Measurements from ENCODE around the gene OR4D2. TPM values are rescaled to one million over a fixed set of nuclear protein-coding genes. Genes with fewer than 3 reads are reported as not detected.

The OR4D2 gene
- total RNA-seq, 5 donors from 2014 or later (not counting 1 experiment from before 2014, with no cell fraction given), result not detected

GRCh38 chr17:58181796-58182195, 15.0 kb downstream of the OR4D2 start:
- ChIA-PET CTCF (interaction anchor here in 1 of 2 donors (1.0 to 1.5 kb wide), 2 partner anchors 9 to 26 kb away, joined by 3 read pairs; no protein-coding TSS in a partner anchor), POLR2A (no interaction called here)
- peaks cover 4 to 9% (median 4%) of the 10 kb centered on the region in 3 donors for H3K4me1 Mint-ChIP-seq
- Histone ChIP-seq H3K27ac (ENCODE audit: low read length) (no peak overlapping the region), H3K36me3 (ENCODE audit: control insufficient read depth in 2 of 2, extremely low read depth in 1 of 2, insufficient read depth in 1 of 2, low read length in 1 of 2) (no peaks in the 10 kb centered on the region), H3K4me1 (ENCODE audit: control insufficient read depth in 1 of 2, extremely low read depth in 1 of 2, insufficient read depth in 2 of 2, low read length in 2 of 2) (no peaks in the 10 kb centered on the region), H3K9me3 (no peaks in the 10 kb centered on the region), H3K4me3 (ENCODE audit: control insufficient read depth in 1 of 2, extremely low read depth in 1 of 2, low read length in 1 of 2) (no peak overlapping the region), H3K27me3 (replicated peaks in 1 of 2; ENCODE audit: control insufficient read depth in 2 of 2, extremely low read depth in 1 of 2, insufficient read depth in 2 of 2, low read length in 1 of 2) (peaks cover 0 to 5% of the 10 kb centered on the region in 2 experiments)
- H3K9me3 Mint-ChIP-seq, result no peaks in the 10 kb centered on the region
- H3K27me3 Mint-ChIP-seq, result peaks cover 5 to 6% of the 10 kb centered on the region in 2 donors
- H3K36me3 Mint-ChIP-seq, result no peaks in the 10 kb centered on the region
- no peak overlapping the region for H3K27ac Mint-ChIP-seq
- no peak for ATAC-seq (replicated peaks in 1 of 4)
- DNase-seq, result no peak
- 71% methylated on average over 3 of the region's 4 CpGs for WGBS (ENCODE audit: insufficient coverage)
- no peak overlapping the region for H3K4me3 Mint-ChIP-seq

DNA sequence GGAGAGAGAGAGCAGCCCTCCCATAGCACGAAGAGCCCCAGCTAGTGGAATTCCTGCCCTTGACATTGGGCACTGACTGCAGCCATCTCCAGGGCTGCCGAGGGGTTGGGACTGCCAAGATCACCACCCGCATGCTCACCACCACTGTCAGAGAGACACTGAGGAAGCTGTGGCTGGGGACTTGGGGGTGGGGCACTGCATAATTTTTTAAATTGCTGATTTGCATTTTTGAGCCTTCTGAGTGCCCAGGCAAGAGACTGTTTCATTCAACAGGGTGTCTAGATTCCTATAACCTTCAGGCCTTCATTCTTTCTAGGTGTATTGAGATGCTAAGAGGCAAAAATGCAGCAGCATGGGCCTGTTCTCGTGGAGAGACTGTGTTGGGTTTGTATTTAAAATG, 16.7 kb downstream of the OR4D2 start:
- no CpG with 5 or more reads among the region's 4 CpGs for WGBS (ENCODE audit: insufficient coverage)

DNA sequence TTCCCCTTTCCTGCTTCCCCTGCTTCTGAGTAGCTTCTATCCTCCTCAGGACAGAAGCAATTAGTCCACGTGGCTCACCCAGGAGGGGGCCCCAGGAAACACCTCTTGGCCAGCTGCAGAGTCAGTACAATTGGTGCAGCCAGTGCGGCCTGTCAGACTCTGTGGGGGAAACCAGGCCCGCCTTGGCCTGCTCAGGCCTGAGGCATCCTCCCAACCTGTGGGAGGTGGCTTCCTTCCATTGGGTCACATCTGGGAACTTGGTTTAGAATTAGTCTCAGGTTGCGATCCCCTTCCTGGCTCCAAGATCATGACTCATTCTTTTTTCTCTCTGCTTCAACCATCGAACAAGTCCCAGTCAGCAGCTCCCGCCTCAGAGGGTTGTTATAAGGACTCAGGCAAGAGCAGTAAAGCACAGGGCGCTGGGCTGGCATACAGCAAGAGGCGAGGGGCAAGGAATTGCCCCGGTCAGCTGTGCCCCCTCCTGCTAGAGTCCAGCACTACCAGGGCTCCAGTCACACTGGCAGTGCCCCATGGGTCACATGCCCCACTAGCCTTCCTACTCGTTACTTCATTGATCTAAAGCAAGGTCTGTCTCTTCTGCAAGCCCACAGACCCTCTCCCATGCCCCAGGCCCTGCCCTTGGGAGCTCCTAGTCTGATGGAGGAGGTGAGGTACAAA, 17.7 kb downstream of the OR4D2 start:
- Histone ChIP-seq H3K4me3 (ENCODE audit: control insufficient read depth in 1 of 2, extremely low read depth in 1 of 2, low read length in 1 of 2) (no peak overlapping the region), H3K27me3 (replicated peaks in 1 of 2; ENCODE audit: control insufficient read depth in 2 of 2, extremely low read depth in 1 of 2, insufficient read depth in 2 of 2, low read length in 1 of 2) (peaks cover 0 to 13% of the 10 kb centered on the region in 2 experiments), H3K36me3 (ENCODE audit: control insufficient read depth in 2 of 2, extremely low read depth in 1 of 2, insufficient read depth in 1 of 2, low read length in 1 of 2) (no peaks in the 10 kb centered on the region), H3K4me1 (ENCODE audit: control insufficient read depth in 1 of 2, extremely low read depth in 1 of 2, insufficient read depth in 2 of 2, low read length in 2 of 2) (no peaks in the 10 kb centered on the region), H3K9me3 (no peaks in the 10 kb centered on the region), H3K27ac (ENCODE audit: low read length) (no peak overlapping the region)
- CTCF ChIA-PET, result no interaction called here
- WGBS (ENCODE audit: insufficient coverage), result 71% methylated on average over 9 of the region's 10 CpGs
- no peak for ATAC-seq (replicated peaks in 1 of 4)
- Mint-ChIP-seq H3K4me3 (no peak overlapping the region), H3K36me3 (no peaks in the 10 kb centered on the region), H3K9me3 (no peaks in the 10 kb centered on the region), H3K4me1 (peaks cover 4 to 9% (median 4%) of the 10 kb centered on the region in 3 donors), H3K27ac (no peak overlapping the region), H3K27me3 (peaks cover 7 to 9% of the 10 kb centered on the region in 2 donors)
- POLR2A ChIA-PET, result no interaction called here
- DNase-seq, result no peak

More for the DNA sequence above, 16.7 kb downstream of the OR4D2 start:
- no peaks in the 10 kb centered on the region for H3K36me3 Mint-ChIP-seq
- peaks cover 4 to 9% (median 4%) of the 10 kb centered on the region in 3 donors for H3K4me1 Mint-ChIP-seq
- no peak overlapping the region for H3K4me3 Mint-ChIP-seq
- no peaks in the 10 kb centered on the region for H3K9me3 Mint-ChIP-seq
- POLR2A ChIA-PET, result no interaction called here
- H3K27me3 ChIP-seq (replicated peaks in 1 of 2; ENCODE audit: control insufficient read depth in 2 of 2, extremely low read depth in 1 of 2, insufficient read depth in 2 of 2, low read length in 1 of 2), result peaks cover 0 to 10% of the 10 kb centered on the region in 2 experiments
- no peak overlapping the region for H3K27ac Mint-ChIP-seq
- no peaks in the 10 kb centered on the region for H3K4me1 ChIP-seq (ENCODE audit: control insufficient read depth in 1 of 2, extremely low read depth in 1 of 2, insufficient read depth in 2 of 2, low read length in 2 of 2)
- no peaks in the 10 kb centered on the region for H3K9me3 ChIP-seq
- peaks cover 7 to 8% of the 10 kb centered on the region in 2 donors for H3K27me3 Mint-ChIP-seq
- no peaks in the 10 kb centered on the region for H3K36me3 ChIP-seq (ENCODE audit: control insufficient read depth in 2 of 2, extremely low read depth in 1 of 2, insufficient read depth in 1 of 2, low read length in 1 of 2)
- no peak overlapping the region for H3K4me3 ChIP-seq (ENCODE audit: control insufficient read depth in 1 of 2, extremely low read depth in 1 of 2, low read length in 1 of 2)
- ATAC-seq (replicated peaks in 1 of 4), result no peak
- DNase-seq, result no peak
- CTCF ChIA-PET, result no interaction called here
- H3K27ac ChIP-seq (ENCODE audit: low read length), result no peak overlapping the region

DNA sequence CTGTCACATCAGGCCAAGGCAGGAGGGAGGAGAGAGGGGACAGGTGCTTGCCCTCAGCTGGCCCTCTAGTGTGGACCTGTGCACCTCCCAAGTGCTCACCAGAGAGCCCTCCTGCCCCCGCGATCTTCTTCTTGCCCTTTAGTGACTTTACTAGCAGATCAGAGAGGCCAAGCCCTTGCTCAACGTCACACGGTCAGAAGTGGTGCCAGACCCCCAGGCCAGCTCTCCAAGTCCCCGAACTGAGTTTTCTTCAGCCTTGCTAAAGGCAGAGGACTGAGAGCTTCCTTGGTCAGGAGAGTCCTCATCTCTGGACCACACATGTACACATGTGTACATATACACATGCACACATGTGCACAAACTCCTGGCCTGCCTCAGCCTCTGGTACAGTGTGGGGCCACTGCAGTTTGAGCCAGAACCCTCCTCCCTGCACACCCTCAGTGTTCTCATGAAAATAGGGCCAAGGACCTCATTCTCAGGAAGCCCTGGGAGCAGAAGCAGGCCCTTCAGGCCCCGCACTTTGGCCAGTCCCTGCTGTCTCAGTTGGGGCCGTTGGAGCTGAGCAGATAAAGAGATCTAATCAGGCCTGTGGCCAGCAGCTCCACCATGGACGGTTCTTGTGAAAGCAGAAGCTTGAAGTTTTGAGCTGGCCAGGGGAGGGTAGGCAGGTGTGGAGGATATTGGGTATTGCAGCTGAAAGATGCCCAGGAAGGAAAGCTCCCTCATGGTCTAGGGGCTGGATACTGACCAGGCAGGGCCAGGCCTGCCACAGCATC, 18.4 kb downstream of the OR4D2 start:
- H3K27ac ChIP-seq (ENCODE audit: low read length), result no peak overlapping the region
- WGBS (ENCODE audit: insufficient coverage), result 83% methylated on average over 8 of the region's 8 CpGs
- ChIA-PET POLR2A (no interaction called here), CTCF (interaction anchor here in 1 of 2 donors (0.7 kb wide), 1 partner anchor 1079 kb away, joined by 3 read pairs; no protein-coding TSS in a partner anchor)
- Mint-ChIP-seq H3K27me3 (peaks cover 12 to 15% of the 10 kb centered on the region in 2 donors), H3K27ac (no peak overlapping the region), H3K4me1 (peaks cover 4 to 9% (median 4%) of the 10 kb centered on the region in 3 donors), H3K9me3 (no peaks in the 10 kb centered on the region), H3K4me3 (no peak overlapping the region), H3K36me3 (no peaks in the 10 kb centered on the region)
- H3K36me3 ChIP-seq (ENCODE audit: control insufficient read depth in 2 of 2, extremely low read depth in 1 of 2, insufficient read depth in 1 of 2, low read length in 1 of 2), result no peaks in the 10 kb centered on the region
- DNase-seq (no peak), ATAC-seq (replicated peaks in 1 of 4) (no peak)
- peaks cover 0 to 21% of the 10 kb centered on the region in 2 experiments for H3K27me3 ChIP-seq (replicated peaks in 1 of 2; ENCODE audit: control insufficient read depth in 2 of 2, extremely low read depth in 1 of 2, insufficient read depth in 2 of 2, low read length in 1 of 2)
- no peak overlapping the region for H3K4me3 ChIP-seq (ENCODE audit: control insufficient read depth in 1 of 2, extremely low read depth in 1 of 2, low read length in 1 of 2)
- no peaks in the 10 kb centered on the region for H3K4me1 ChIP-seq (ENCODE audit: control insufficient read depth in 1 of 2, extremely low read depth in 1 of 2, insufficient read depth in 2 of 2, low read length in 2 of 2)
- no peaks in the 10 kb centered on the region for H3K9me3 ChIP-seq

- Mint-ChIP-seq H3K27me3 (peaks cover 15 to 23% of the 10 kb centered on the region in 2 donors), H3K27ac (no peak overlapping the region), H3K36me3 (no peaks in the 10 kb centered on the region), H3K4me3 (no peak overlapping the region), H3K9me3 (no peaks in the 10 kb centered on the region), H3K4me1 (peaks cover 4 to 15% (median 4%) of the 10 kb centered on the region in 3 donors)
- Histone ChIP-seq H3K9me3 (no peaks in the 10 kb centered on the region), H3K27ac (ENCODE audit: low read length) (no peak overlapping the region), H3K4me3 (ENCODE audit: control insufficient read depth in 1 of 2, extremely low read depth in 1 of 2, low read length in 1 of 2) (no peak overlapping the region), H3K27me3 (replicated peaks in 1 of 2; ENCODE audit: control insufficient read depth in 2 of 2, extremely low read depth in 1 of 2, insufficient read depth in 2 of 2, low read length in 1 of 2) (peaks cover 0 to 31% of the 10 kb centered on the region in 2 experiments), H3K36me3 (ENCODE audit: control insufficient read depth in 2 of 2, extremely low read depth in 1 of 2, insufficient read depth in 1 of 2, low read length in 1 of 2) (no peaks in the 10 kb centered on the region), H3K4me1 (ENCODE audit: control insufficient read depth in 1 of 2, extremely low read depth in 1 of 2, insufficient read depth in 2 of 2, low read length in 2 of 2) (no peaks in the 10 kb centered on the region)
- ATAC-seq (replicated peaks in 1 of 4), result no peak
- ChIA-PET POLR2A (no interaction called here), CTCF (no interaction called here)
- WGBS (ENCODE audit: insufficient coverage), result 70% methylated on average over 3 of the region's 4 CpGs
- no peak for DNase-seq
Observed at GRCh38 chr17:58186591-58186990, 19.8 kb downstream of the OR4D2 start.

DNA sequence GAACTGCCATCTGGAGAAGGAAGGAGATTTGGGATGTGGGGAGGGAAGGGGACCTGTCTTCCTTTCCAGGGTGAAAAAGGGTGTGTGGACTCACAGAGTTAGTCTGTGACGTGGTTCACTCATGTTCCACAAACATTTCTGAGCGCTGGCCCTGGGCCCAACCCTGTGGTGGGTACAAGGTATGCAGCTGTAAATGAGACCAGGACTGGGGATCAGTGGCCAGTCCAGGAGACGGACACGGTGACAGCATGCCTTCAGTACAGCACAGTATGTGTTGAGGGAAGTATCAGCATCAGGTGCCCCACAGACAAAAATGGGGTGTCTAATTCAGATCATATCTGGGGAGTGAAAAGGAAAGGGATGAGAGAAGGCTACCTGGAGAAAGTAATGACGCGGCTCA, 20.3 kb downstream of the OR4D2 start:
- Histone ChIP-seq H3K4me3 (ENCODE audit: control insufficient read depth in 1 of 2, extremely low read depth in 1 of 2, low read length in 1 of 2) (no peak overlapping the region), H3K36me3 (ENCODE audit: control insufficient read depth in 2 of 2, extremely low read depth in 1 of 2, insufficient read depth in 1 of 2, low read length in 1 of 2) (no peaks in the 10 kb centered on the region), H3K4me1 (ENCODE audit: control insufficient read depth in 1 of 2, extremely low read depth in 1 of 2, insufficient read depth in 2 of 2, low read length in 2 of 2) (no peaks in the 10 kb centered on the region), H3K27ac (ENCODE audit: low read length) (no peak overlapping the region), H3K27me3 (replicated peaks in 1 of 2; ENCODE audit: control insufficient read depth in 2 of 2, extremely low read depth in 1 of 2, insufficient read depth in 2 of 2, low read length in 1 of 2) (peaks cover 0 to 32% of the 10 kb centered on the region in 2 experiments), H3K9me3 (no peaks in the 10 kb centered on the region)
- CTCF ChIA-PET, result no interaction called here
- peaks cover 4 to 15% (median 4%) of the 10 kb centered on the region in 3 donors for H3K4me1 Mint-ChIP-seq
- no peak overlapping the region for H3K4me3 Mint-ChIP-seq
- H3K27me3 Mint-ChIP-seq, result peaks cover 15 to 25% of the 10 kb centered on the region in 2 donors
- ATAC-seq (replicated peaks in 1 of 4) (no peak), DNase-seq (no peak)
- H3K36me3 Mint-ChIP-seq, result no peaks in the 10 kb centered on the region
- 88% methylated on average over 6 of the region's 6 CpGs for WGBS (ENCODE audit: insufficient coverage)
- H3K27ac Mint-ChIP-seq, result no peak overlapping the region
- H3K9me3 Mint-ChIP-seq, result no peaks in the 10 kb centered on the region
- POLR2A ChIA-PET, result no interaction called here

Measured in T-cell (primary cell).